ENCODE data around the gene MED27. TPM values are rescaled to one million over a fixed set of nuclear protein-coding genes. Genes with fewer than 3 reads are reported as not detected.

The MED27 gene
- total RNA-seq, 3 donors from 2014 or later: 14.4 to 20.3 (median 15.8) TPM

DNA sequence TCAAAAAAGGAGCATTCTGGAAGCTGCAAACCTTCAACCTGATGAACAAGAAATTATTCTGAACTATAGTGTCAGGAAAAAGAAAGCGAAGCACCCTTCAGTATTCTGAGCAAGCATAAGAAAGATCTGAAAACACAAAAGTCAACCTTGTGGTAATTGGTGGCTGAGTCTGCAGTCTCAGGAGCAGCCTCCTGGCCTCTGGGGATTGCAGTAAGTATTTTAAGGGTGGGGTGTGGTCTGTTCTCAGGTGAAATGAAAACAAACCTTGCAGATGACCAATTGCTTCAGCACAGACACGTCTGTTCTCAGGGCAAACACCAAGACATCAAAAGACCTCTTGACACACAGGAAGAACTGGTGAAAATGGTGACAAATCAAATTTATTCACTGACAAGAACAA is 192.0 kb downstream of the MED27 start:
- no peak overlapping the region for H3K4me3 ChIP-seq
- TF ChIP-seq POLR2AphosphoS5 (IDR thresholded peaks at IDR 0.05) (no peak), CTCF (IDR thresholded peaks at IDR 0.05) (no peak), POLR2A (IDR thresholded peaks at IDR 0.05) (no peak)
- intact Hi-C loops (cut with DNase I; ENCODE audit: low total_unique reads): no loop called here
- H3K9me3 ChIP-seq: no peaks in the 10 kb centered on the region
- no peaks in the 10 kb centered on the region for H3K36me3 ChIP-seq
- no peak for DNase-seq (ENCODE audit: low spot score in 2 of 2)
- H3K27me3 ChIP-seq: no peaks in the 10 kb centered on the region
- no peaks in the 10 kb centered on the region for H3K4me1 ChIP-seq
- no peak overlapping the region for H3K27ac ChIP-seq

DNA sequence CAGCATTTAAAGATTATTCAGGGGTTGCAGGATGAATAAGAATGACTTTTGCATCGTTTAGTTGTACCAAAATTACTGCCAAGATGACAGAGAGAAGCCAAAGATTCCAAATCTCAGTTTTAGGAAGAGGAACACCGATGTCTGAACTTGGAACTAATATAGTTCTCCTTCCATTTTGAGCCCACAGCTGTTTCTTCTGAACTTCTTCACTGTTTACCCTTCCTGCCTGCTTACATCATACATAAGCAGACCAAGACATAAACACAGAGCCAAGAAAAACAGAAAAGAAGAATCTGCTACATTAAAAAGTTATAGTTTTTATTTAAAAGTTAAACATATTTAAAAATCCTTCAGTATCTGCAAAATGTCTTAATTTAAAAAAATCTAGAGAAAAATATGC is 192.8 kb downstream of the MED27 start:
- Histone ChIP-seq H3K4me3 (no peak overlapping the region), H3K4me1 (no peaks in the 10 kb centered on the region), H3K27ac (no peak overlapping the region), H3K36me3 (no peaks in the 10 kb centered on the region), H3K27me3 (no peaks in the 10 kb centered on the region), H3K9me3 (no peaks in the 10 kb centered on the region)
- DNase-seq (ENCODE audit: low spot score in 2 of 2): no peak
- TF ChIP-seq POLR2AphosphoS5 (IDR thresholded peaks at IDR 0.05) (no peak), POLR2A (IDR thresholded peaks at IDR 0.05) (no peak)
- intact Hi-C loops (cut with DNase I; ENCODE audit: low total_unique reads): no loop called here

DNA sequence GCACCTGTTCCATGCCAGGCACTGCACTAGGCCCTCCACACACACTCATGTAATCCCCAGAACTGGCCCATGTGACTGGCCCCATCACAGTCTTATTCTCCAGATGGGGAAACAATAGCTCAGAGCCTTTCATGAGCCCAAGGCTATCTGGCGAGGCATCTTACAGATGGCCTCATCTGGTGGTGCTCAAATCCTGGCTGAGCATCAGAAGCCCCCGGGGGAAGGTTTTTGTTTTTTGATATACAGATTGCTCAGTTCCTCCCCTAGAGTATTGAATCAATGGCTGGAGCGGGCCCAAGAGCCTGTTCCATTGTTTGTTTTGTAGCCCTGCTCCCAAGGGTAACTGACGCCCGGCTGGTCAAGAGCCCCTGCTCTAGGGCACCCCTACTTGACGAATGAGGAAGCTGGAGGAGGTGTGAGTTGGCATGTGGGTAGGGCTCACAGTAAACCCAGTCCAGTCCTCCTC is 194.5 kb downstream of the MED27 start:
- intact Hi-C loops (cut with DNase I; ENCODE audit: low total_unique reads): no loop called here
- DNase-seq (ENCODE audit: low spot score in 2 of 2): no peak
- TF ChIP-seq POLR2AphosphoS5 (IDR thresholded peaks at IDR 0.05) (no peak), POLR2A (IDR thresholded peaks at IDR 0.05) (no peak), CTCF (IDR thresholded peaks at IDR 0.05) (no peak)
- no peaks in the 10 kb centered on the region for H3K27me3 ChIP-seq
- H3K27ac ChIP-seq: no peak overlapping the region
- no peaks in the 10 kb centered on the region for H3K36me3 ChIP-seq
- H3K4me1 ChIP-seq: no peaks in the 10 kb centered on the region
- no peak overlapping the region for H3K4me3 ChIP-seq
- H3K9me3 ChIP-seq: no peaks in the 10 kb centered on the region

GRCh38 chr9:131884222-131884621 is 195.4 kb downstream of the MED27 start:
- TF ChIP-seq POLR2AphosphoS5 (IDR thresholded peaks at IDR 0.05): no peak
- TF ChIP-seq POLR2A (IDR thresholded peaks at IDR 0.05): no peak
- TF ChIP-seq CTCF (IDR thresholded peaks at IDR 0.05): no peak
- no peak for DNase-seq (ENCODE audit: low spot score in 2 of 2)
- Histone ChIP-seq H3K27me3 (no peaks in the 10 kb centered on the region), H3K36me3 (no peaks in the 10 kb centered on the region), H3K27ac (no peak overlapping the region), H3K4me1 (no peaks in the 10 kb centered on the region), H3K4me3 (no peak overlapping the region), H3K9me3 (no peaks in the 10 kb centered on the region)
- intact Hi-C loops (cut with DNase I; ENCODE audit: low total_unique reads): no loop called here

GRCh38 chr9:131880833-131881583 is 198.7 kb downstream of the MED27 start:
- H3K27me3 ChIP-seq: no peaks in the 10 kb centered on the region
- no peaks in the 10 kb centered on the region for H3K4me1 ChIP-seq

More at GRCh38 chr9:131880833-131881583, 198.7 kb downstream of the MED27 start:
- Histone ChIP-seq H3K36me3 (no peaks in the 10 kb centered on the region), H3K4me3 (no peak overlapping the region), H3K27ac (no peak overlapping the region), H3K9me3 (no peaks in the 10 kb centered on the region)
- no peak for DNase-seq (ENCODE audit: low spot score in 2 of 2)
- TF ChIP-seq POLR2A (IDR thresholded peaks at IDR 0.05): no peak
- no peak for TF ChIP-seq CTCF (IDR thresholded peaks at IDR 0.05)
- TF ChIP-seq POLR2AphosphoS5 (IDR thresholded peaks at IDR 0.05): no peak
- intact Hi-C loops (cut with DNase I; ENCODE audit: low total_unique reads): no loop called here
